ENCODE data around the gene DDX1.

DNA sequence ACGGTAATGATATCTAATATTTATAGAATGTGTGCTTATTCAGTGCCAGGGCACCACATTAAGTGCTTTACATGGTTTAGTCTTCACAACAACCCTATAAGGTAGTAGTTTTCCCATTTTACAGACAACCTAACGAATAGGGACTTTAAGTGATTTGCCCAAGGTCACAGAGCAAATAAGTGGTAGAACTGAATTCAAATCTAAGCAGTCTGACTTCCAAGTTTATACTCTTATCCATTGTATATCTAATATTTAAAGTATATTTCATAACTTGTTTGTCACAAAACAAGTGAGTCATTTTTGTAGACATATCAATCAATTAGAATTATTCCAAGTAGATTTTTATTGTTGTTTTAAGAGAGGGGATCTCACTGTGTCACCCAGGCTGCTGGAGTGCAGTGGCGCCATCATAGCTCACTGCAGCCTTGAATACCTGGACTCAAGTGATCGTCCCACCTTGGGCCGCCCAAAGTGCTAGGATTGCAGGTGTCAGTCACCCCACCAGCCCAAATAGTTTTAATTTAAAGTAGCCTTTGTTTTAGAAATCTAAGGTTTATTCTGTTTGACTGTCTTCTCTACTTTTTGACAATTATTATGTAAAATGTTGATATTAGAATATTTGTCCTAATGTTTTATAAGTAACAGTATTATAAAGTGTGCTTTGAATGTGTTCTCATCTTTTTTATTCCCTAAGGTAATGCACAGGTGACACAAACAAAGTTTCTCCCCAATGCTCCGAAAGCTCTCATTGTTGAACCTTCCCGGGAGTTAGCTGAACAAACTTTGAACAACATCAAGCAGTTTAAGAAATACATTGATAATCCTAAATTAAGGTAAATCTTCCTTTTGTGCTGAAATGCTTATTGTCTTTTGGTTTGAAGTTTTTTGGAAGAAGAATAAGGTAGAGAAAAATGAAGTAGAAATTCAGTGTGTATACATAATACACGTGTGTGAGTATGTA lies 15.1 kb downstream of the DDX1 start:
- TF ChIP-seq YY1 (IDR thresholded peaks at IDR 0.05; ENCODE audit: low read depth, low read length) (no peak), EP300 (IDR thresholded peaks at IDR 0.05; ENCODE audit: borderline replicate concordance in 1 of 2, control insufficient read depth in 1 of 2, low read depth in 2 of 2, low read length in 2 of 2) (no peak), RAD21 (IDR thresholded peaks at IDR 0.05; ENCODE audit: insufficient read depth, low read depth, low read length) (no peak), POLR2A (IDR thresholded peaks at IDR 0.05; ENCODE audit: low read depth, low read length) (no peak), CBFB (IDR thresholded peaks at IDR 0.05; ENCODE audit: low read depth) (no peak)
- TF ChIP-seq, protein P1, sequence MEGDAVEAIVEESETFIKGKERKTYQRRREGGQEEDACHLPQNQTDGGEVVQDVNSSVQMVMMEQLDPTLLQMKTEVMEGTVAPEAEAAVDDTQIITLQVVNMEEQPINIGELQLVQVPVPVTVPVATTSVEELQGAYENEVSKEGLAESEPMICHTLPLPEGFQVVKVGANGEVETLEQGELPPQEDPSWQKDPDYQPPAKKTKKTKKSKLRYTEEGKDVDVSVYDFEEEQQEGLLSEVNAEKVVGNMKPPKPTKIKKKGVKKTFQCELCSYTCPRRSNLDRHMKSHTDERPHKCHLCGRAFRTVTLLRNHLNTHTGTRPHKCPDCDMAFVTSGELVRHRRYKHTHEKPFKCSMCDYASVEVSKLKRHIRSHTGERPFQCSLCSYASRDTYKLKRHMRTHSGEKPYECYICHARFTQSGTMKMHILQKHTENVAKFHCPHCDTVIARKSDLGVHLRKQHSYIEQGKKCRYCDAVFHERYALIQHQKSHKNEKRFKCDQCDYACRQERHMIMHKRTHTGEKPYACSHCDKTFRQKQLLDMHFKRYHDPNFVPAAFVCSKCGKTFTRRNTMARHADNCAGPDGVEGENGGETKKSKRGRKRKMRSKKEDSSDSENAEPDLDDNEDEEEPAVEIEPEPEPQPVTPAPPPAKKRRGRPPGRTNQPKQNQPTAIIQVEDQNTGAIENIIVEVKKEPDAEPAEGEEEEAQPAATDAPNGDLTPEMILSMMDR (IDR thresholded peaks at IDR 0.05 in 2 of 3, conservative IDR thresholded peaks at IDR 0.05 in 1 of 3; ENCODE audit: control insufficient read depth in 2 of 3, extremely low read depth in 1 of 3, insufficient read depth in 1 of 3, low read depth in 3 of 3, low read length in 3 of 3), result no peak
